IMR-90 (cell line): ENCODE results near the gene RTCB. TPM values are rescaled to one million over a fixed set of nuclear protein-coding genes. Genes with fewer than 3 reads are reported as not detected.

Experiments
- ATAC-seq: fragments of 200-7000 bp; cut with Tn5 transposase; 2 replicates; pipeline ENCODE4 v1.9.1; 2020; ENCODE audit warnings: low read depth, mild to moderate bottlenecking, moderate library complexity
- BruUV-seq: library from RNA; stranded (reverse); fragments of 400-500 nt; replicated peaks from 2 replicates; lab custom pipeline; 2021; lab: Mats Ljungman, UMichigan
- CTCF ChIA-PET: fragments of 300-600 bp; formaldehyde crosslinking; extraction: SDS; loops from one replicate; lab custom pipeline; 2021; ENCODE audit warnings: antibody characterized with exemption; lab: Yijun Ruan, JAX
- POLR2A ChIA-PET: fragments of 300-600 bp; sonication (Branson Sonifier 250); formaldehyde crosslinking; loops from one replicate; lab custom pipeline; 2022; ENCODE audit warnings: antibody characterized with exemption; ENCODE audit not compliant: unreplicated experiment; lab: Charles Lee
- DNase-seq: peaks from one replicate; pipeline ENCODE4 v3.0.0; 2013
- H2AFZ ChIP-seq: replicated peaks from 2 replicates; pipeline ENCODE3; 2013; ENCODE audit warnings: low read length, mild to moderate bottlenecking; ENCODE audit not compliant: poor library complexity
- H2AK5ac ChIP-seq: 2 replicates; pipeline ENCODE4 v1.6.1; 2013; ENCODE audit warnings: low read depth, low read length, inconsistent platforms
- H2AK9ac ChIP-seq: replicated peaks from 2 replicates; pipeline ENCODE3; 2013; ENCODE audit warnings: mild to moderate bottlenecking, low read depth, low read length, moderate library complexity; ENCODE audit not compliant: poor library complexity
- H2BK120ac ChIP-seq: 2 replicates; pipeline ENCODE4 v1.6.1; 2013; ENCODE audit warnings: low read depth, low read length, inconsistent platforms
- H2BK15ac ChIP-seq: 3 replicates; pipeline ENCODE4 v1.6.1; 2013; ENCODE audit warnings: low read depth, low read length, inconsistent platforms
- H2BK20ac ChIP-seq: 2 replicates; pipeline ENCODE4 v1.6.1; 2013; ENCODE audit warnings: low read depth, mild to moderate bottlenecking, inconsistent platforms, low read length, moderate library complexity
- H2BK5ac ChIP-seq: 2 replicates; pipeline ENCODE4 v1.6.1; 2013; ENCODE audit warnings: mild to moderate bottlenecking, low read depth, low read length, inconsistent platforms; ENCODE audit not compliant: poor library complexity, severe bottlenecking
- H3K14ac ChIP-seq: replicated peaks from 2 replicates; pipeline ENCODE4 v1.6.1; 2013; ENCODE audit warnings: low read depth, low read length, inconsistent platforms
- H3K18ac ChIP-seq: 2 replicates; pipeline ENCODE4 v1.6.1; 2013; ENCODE audit warnings: low read depth, low read length, control low read depth
- H3K23ac ChIP-seq: 2 replicates; pipeline ENCODE4 v1.6.1; 2013; ENCODE audit warnings: low read depth, low read length, inconsistent platforms
- H3K27ac ChIP-seq: 2 replicates; pipeline ENCODE4 v1.5.1; 2013; ENCODE audit warnings: mild to moderate bottlenecking, control low read depth, low read length; ENCODE audit not compliant: insufficient read depth
- H3K27me3 ChIP-seq: 2 replicates; pipeline ENCODE4 v1.6.1; 2013; ENCODE audit warnings: low read length; ENCODE audit not compliant: control insufficient read depth, insufficient read depth
- H3K36me3 ChIP-seq: 2 replicates; pipeline ENCODE4 v1.6.1; 2013; ENCODE audit warnings: low read length, mixed read lengths; ENCODE audit not compliant: control insufficient read depth, insufficient read depth
- H3K4ac ChIP-seq: 2 replicates; pipeline ENCODE4 v1.6.1; 2013; ENCODE audit warnings: low read depth, low read length, inconsistent platforms
- H3K4me1 ChIP-seq: 2 replicates; pipeline ENCODE4 v1.6.1; 2013; ENCODE audit warnings: low read length, mixed read lengths; ENCODE audit not compliant: control insufficient read depth, insufficient read depth
- H3K4me2 ChIP-seq: 2 replicates; pipeline ENCODE4 v1.6.1; 2013; ENCODE audit warnings: low read depth, mild to moderate bottlenecking, control low read depth, low read length, moderate library complexity
- H3K4me3 ChIP-seq: 2 replicates; pipeline ENCODE4 v1.5.1; 2013; ENCODE audit warnings: low read depth, mild to moderate bottlenecking, control low read depth, low read length, moderate library complexity; ENCODE audit not compliant: insufficient read depth
- H3K56ac ChIP-seq: 2 replicates; pipeline ENCODE4 v1.6.1; 2013; ENCODE audit warnings: low read length, inconsistent platforms; ENCODE audit not compliant: insufficient read depth; ENCODE audit errors: extremely low read depth
- H3K79me1 ChIP-seq, 2 experiments: 2 replicates each; pipeline ENCODE4 v1.6.1; 2013; ENCODE audit warnings: low read length in 2 of 2, inconsistent platforms in 1 of 2, low read depth in 1 of 2
- H3K9ac ChIP-seq: 2 replicates; pipeline ENCODE4 v1.6.1; 2013; ENCODE audit warnings: low read depth, low read length, control low read depth
- H3K9me1 ChIP-seq: 2 replicates; pipeline ENCODE4 v1.6.1; 2013; ENCODE audit warnings: low read length, inconsistent platforms; ENCODE audit not compliant: insufficient read depth
- H3K9me3 ChIP-seq: 2 replicates; pipeline ENCODE4 v1.6.1; 2013; ENCODE audit warnings: low read length; ENCODE audit not compliant: control insufficient read depth, insufficient read depth
- H4K20me1 ChIP-seq: 2 replicates; pipeline ENCODE4 v1.6.1; 2013; ENCODE audit warnings: low read length, inconsistent platforms; ENCODE audit not compliant: insufficient read depth
- H4K5ac ChIP-seq: 2 replicates; pipeline ENCODE4 v1.6.1; 2013; ENCODE audit warnings: mild to moderate bottlenecking, low read depth, low read length, control low read depth
- H4K8ac ChIP-seq, 2 experiments: 2 replicates each; pipeline ENCODE4 v1.6.1; 2013; ENCODE audit warnings: low read depth in 2 of 2, low read length in 2 of 2, control low read depth in 1 of 2, inconsistent platforms in 1 of 2
- H4K91ac ChIP-seq: 2 replicates; pipeline ENCODE4 v1.6.1; 2013; ENCODE audit warnings: low read depth, low read length, inconsistent platforms; ENCODE audit not compliant: insufficient read depth
- BHLHE40 ChIP-seq: fragments of 150-350 bp; IDR thresholded peaks from 2 replicates; pipeline ENCODE4 v1.6.1; 2016; ENCODE audit warnings: mild to moderate bottlenecking, low read depth, low read length
- CEBPB ChIP-seq: IDR thresholded peaks from 2 replicates; pipeline ENCODE4 v1.6.1; 2012; ENCODE audit warnings: low read depth, low read length, improper control_type of control experiment
- CHD1 ChIP-seq: IDR thresholded peaks from 2 replicates; pipeline ENCODE4 v1.6.1; 2012; ENCODE audit warnings: low read depth, low read length, improper control_type of control experiment
- RCOR1 ChIP-seq: IDR thresholded peaks from 2 replicates; pipeline ENCODE4 v1.6.1; 2012; ENCODE audit warnings: mild to moderate bottlenecking, low read length, improper control_type of control experiment; ENCODE audit not compliant: insufficient replicate concordance
- SMC3 ChIP-seq: fragments of 150-350 bp; IDR thresholded peaks from 2 replicates; pipeline ENCODE4 v1.6.1; 2016; ENCODE audit warnings: low read depth, mild to moderate bottlenecking, antibody characterized with exemption, low read length, moderate library complexity
- WGBS, 2 experiments: methylation state at CpG; one replicate each; pipeline versions ENCODE4 v1.1.5 to v1.1.7; 2013; ENCODE audit warnings: missing lambda C conversion rate in 2 of 2; ENCODE audit not compliant: insufficient read length in 1 of 2; ENCODE audit errors: extremely low coverage in 2 of 2; 5-methylcytosine and 5-hydroxymethylcytosine counted together
- dilution Hi-C: fragments of 300-500 bp; cut with HindIII; formaldehyde crosslinking; loops from one replicate; pipeline ENCODE4 v1.14.3; 2018; ENCODE audit warnings: low sequenced_read_pairs; ENCODE audit not compliant: unreplicated experiment
- in situ Hi-C: fragments of 300-500 bp; cut with MboI; formaldehyde crosslinking; loops from 3 replicates; pipeline ENCODE4 v1.14.3; 2019; ENCODE audit warnings: low sequenced_read_pairs, inconsistent platforms, mixed read lengths
- intact Hi-C: fragments of 100-400 bp; cut with micrococcal nuclease; formaldehyde crosslinking; loops from 2 replicates; pipeline ENCODE4 v1.10.0; 2022
- polyA plus RNA-seq, 3 experiments: library from polyadenylated mRNA; depleted of rRNA; stranded (reverse); fragments of >200 nt; gene quantifications; 2 replicates each; pipeline ENCODE4 v1.2.3, GENCODE V29; 2012; ENCODE audit warnings: low replicate concordance in 1 of 3
- total RNA-seq: library from RNA; depleted of rRNA; stranded (reverse); fragments of >200 nt; gene quantifications from 2 replicates; pipeline ENCODE4 v1.2.3, GENCODE V29; 2012
- TF ChIP-seq, protein P1 (sequence below): fragments of 150-350 bp; IDR thresholded peaks from 2 replicates; pipeline ENCODE4 v1.6.1; 2017; ENCODE audit warnings: mild to moderate bottlenecking, antibody characterized with exemption, low read length, low read depth

RTCB gene
- total and polyA plus RNA-seq, 2 of the 4 experiments (the other 2 are of a cell fraction), result 115 to 213 TPM

GRCh38 chr22:32411402-32411801, 645 bp downstream of the RTCB start:
- in situ Hi-C loops, result loop anchor here (5.0 kb wide), 1 partner anchor 61 kb away; the partner anchor contains the start of gene FBXO7
- Histone ChIP-seq H3K23ac (peak overlapping the region; percentile 45; the same call in 1 of the 2 replicates), H3K9me1 (0 out of 2 replicates have a peak, but pooled peaks cover 3% of the 10 kb centered on the region), H2BK20ac (no peak overlapping the region), H2AK5ac (no peak overlapping the region), H4K20me1 (peaks cover 12% of the 10 kb centered on the region; the same call in 1 of the 2 replicates), H3K9me3 (no peaks in the 10 kb centered on the region), H3K79me1 (peaks cover 24 to 28% of the 10 kb centered on the region in 2 experiments), H2AK9ac (peak overlapping the region; percentile 75), H4K8ac (peak overlapping the region; percentile 79 to 85; a peak in 2 of 4 replicates), H3K4me2 (peak overlapping the region; percentile 99), H3K18ac (no peak overlapping the region), H3K27ac (peak overlapping the region; percentile 57), H3K4me1 (peaks cover 2% of the 10 kb centered on the region; the same call in 1 of the 2 replicates), H3K4me3 (peak overlapping the region; percentile 78), H4K91ac (no peak overlapping the region), H2BK5ac (no peak overlapping the region), H3K36me3 (peaks cover 9% of the 10 kb centered on the region), H4K5ac (no peak overlapping the region), H2AFZ (peak overlapping the region; percentile 92), H3K9ac (peak overlapping the region; percentile 84), H3K4ac (peak overlapping the region; percentile 2; the same call in 1 of the 2 replicates), H3K27me3 (no peaks in the 10 kb centered on the region; the same call in 1 of the 2 replicates), H3K56ac (peak overlapping the region; percentile 54), H3K14ac (peak overlapping the region; percentile 36; the same call in 1 of the 2 replicates), H2BK15ac (no peak overlapping the region), H2BK120ac (no peak overlapping the region)
- intact Hi-C loops, result loop anchor here (5.0 to 10.0 kb wide), 2 partner anchors 393 to 576 kb away; partner anchors contain the start of gene TIMP3
- WGBS, 2 experiments, result 4% methylated on average over 5 of the region's 12 CpGs; no CpG with 5 or more reads in 1 of the 2 experiments
- ChIA-PET CTCF (interaction anchor here (1.1 to 1.3 kb wide), 3 partner anchors 9 to 65 kb away, joined by 3 to 5 read pairs (median 4); no protein-coding TSS in a partner anchor), POLR2A (no interaction called here)
- ATAC-seq (peak; percentile 29), DNase-seq (peak; percentile 40)
- TF ChIP-seq BHLHE40 (no peak), SMC3 (no peak), RCOR1 (no peak), CEBPB (no peak), CHD1 (no peak)
- TF ChIP-seq, protein P1, sequence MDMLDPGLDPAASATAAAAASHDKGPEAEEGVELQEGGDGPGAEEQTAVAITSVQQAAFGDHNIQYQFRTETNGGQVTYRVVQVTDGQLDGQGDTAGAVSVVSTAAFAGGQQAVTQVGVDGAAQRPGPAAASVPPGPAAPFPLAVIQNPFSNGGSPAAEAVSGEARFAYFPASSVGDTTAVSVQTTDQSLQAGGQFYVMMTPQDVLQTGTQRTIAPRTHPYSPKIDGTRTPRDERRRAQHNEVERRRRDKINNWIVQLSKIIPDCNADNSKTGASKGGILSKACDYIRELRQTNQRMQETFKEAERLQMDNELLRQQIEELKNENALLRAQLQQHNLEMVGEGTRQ, result no peak
- dilution Hi-C loops, result no loop called here
- no TSS peak for BruUV-seq
